Activated CD4-positive, alpha-beta T cell treated with anti-CD3 and anti-CD28 coated beads, Interleukin-2, amount 10 ng/mL, durations not matched to agents 7 days and 5 days (primary cell): ENCODE data around the gene CREB3L2. TPM values are rescaled to one million over a fixed set of nuclear protein-coding genes. Genes with fewer than 3 reads are reported as not detected.

ENCODE experiments used
- CTCF ChIA-PET: fragments of 350-600 bp; sonication (Branson Sonifier 250); formaldehyde crosslinking; loops from one replicate; lab custom pipeline; 2021; ENCODE audit warnings: antibody characterized with exemption; lab: Charles Lee
- POLR2A ChIA-PET: fragments of 350-600 bp; sonication (Branson Sonifier 250); formaldehyde crosslinking; loops from one replicate; lab custom pipeline; 2021; ENCODE audit warnings: antibody characterized with exemption; lab: Charles Lee
- DNase-seq: peaks from one replicate; pipeline ENCODE4 v3.0.0-alpha.2; 2020
- H3K27ac Mint-ChIP-seq: one replicate; pipeline ENCODE4 v1.8.0; 2021; ENCODE audit warnings: mild to moderate bottlenecking, moderate library complexity, mixed read lengths
- H3K27me3 Mint-ChIP-seq: one replicate; pipeline ENCODE4 v1.8.0; 2021; ENCODE audit warnings: mixed read lengths
- H3K36me3 Mint-ChIP-seq: one replicate; pipeline ENCODE4 v1.8.0; 2021; ENCODE audit warnings: low read depth, mixed read lengths
- H3K4me1 Mint-ChIP-seq: one replicate; pipeline ENCODE4 v1.8.0; 2021; ENCODE audit warnings: mixed read lengths
- H3K4me3 Mint-ChIP-seq: one replicate; pipeline ENCODE4 v1.8.0; 2021; ENCODE audit warnings: mild to moderate bottlenecking, moderate library complexity, mixed read lengths
- H3K9me3 Mint-ChIP-seq: one replicate; pipeline ENCODE4 v1.8.0; 2021; ENCODE audit warnings: mixed read lengths
- total RNA-seq, 2 experiments: library from RNA; stranded (reverse); gene quantifications; one replicate each; pipeline ENCODE4 v1.2.3, GENCODE V29; 2021

The CREB3L2 gene
- total RNA-seq, 2 experiments from 2014 or later, result 23.1 to 25.7 TPM

- Mint-ChIP-seq H3K27ac (no peak overlapping the region), H3K9me3 (no peaks in the 10 kb centered on the region), H3K36me3 (peaks cover 7% of the 10 kb centered on the region), H3K27me3 (no peaks in the 10 kb centered on the region), H3K4me3 (no peak overlapping the region), H3K4me1 (peaks cover 5% of the 10 kb centered on the region)
- DNase-seq, result no peak
- ChIA-PET POLR2A (no interaction called here), CTCF (interaction anchor here (1.0 kb wide), 1 partner anchor 219 kb away, joined by 3 read pairs; no protein-coding TSS in a partner anchor)
These were observed 127.7 kb downstream of the CREB3L2 start for GRCh38 chr7:137873979-137874777.

DNA sequence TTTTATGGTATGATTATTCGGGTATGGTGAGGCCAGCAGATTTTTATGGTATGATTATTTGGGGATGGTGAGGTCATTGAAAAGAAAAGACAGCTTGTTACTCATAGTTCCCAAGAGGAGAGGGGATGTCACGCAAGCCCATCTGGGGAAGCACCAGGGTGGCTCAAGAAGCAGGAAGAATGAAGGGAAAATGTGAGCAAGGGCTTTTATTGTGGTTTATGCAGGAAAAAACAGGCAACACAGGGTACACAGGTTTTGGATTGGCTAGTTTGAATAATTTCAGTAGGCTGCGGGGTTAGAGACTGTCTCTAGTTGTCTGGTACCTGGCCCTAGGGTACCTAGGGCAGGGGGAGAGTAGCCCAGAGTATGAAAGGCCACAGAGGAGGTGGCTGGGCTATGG, 128.4 kb downstream of the CREB3L2 start:
- H3K4me3 Mint-ChIP-seq, result no peak overlapping the region
- POLR2A ChIA-PET, result no interaction called here
- H3K27ac Mint-ChIP-seq, result no peak overlapping the region

DNA sequence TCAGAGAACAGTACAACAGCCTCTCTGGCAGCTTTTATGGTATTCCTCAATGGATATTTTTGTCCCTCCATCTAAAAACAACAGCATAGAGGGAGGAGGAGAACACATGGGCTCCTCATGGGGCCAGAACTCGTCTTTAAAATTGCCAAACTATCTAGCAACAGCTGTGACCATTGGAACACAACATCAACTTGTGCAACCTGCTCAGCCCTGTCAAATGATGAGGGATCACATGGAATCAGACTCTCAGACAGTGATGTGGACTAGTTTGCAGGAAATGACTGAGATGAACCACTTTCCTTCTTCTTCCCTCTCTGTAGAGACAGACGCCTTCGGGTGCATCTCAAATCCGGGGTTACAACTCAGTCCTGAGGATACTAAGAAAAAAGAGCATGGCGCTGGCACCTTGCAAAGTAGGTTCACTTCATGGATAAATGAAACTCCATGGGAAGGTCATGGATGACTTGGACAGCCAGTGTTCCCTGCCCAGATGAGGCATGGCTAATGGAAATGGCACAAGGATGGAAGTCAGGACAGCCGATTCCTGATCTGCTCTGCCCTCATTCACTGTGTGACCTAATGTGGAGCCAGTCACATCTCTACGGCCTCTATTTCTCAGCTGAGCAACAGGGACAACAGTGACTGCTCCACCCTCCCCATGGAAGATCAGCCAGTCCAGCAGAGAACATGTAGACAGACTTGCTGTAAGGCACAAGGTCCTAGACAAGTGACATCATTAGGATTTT, 130.5 kb downstream of the CREB3L2 start:
- Mint-ChIP-seq H3K4me3 (no peak overlapping the region), H3K9me3 (peaks cover 1% of the 10 kb centered on the region), H3K4me1 (peaks cover 5% of the 10 kb centered on the region), H3K36me3 (peaks cover 7% of the 10 kb centered on the region), H3K27ac (no peak overlapping the region), H3K27me3 (no peaks in the 10 kb centered on the region)
- no peak for DNase-seq
- POLR2A ChIA-PET, result no interaction called here
- CTCF ChIA-PET, result no interaction called here

More for the DNA sequence above, 128.4 kb downstream of the CREB3L2 start:
- Mint-ChIP-seq H3K27me3 (no peaks in the 10 kb centered on the region), H3K4me1 (peaks cover 5% of the 10 kb centered on the region), H3K36me3 (peaks cover 7% of the 10 kb centered on the region), H3K9me3 (no peaks in the 10 kb centered on the region)
- CTCF ChIA-PET, result no interaction called here
- DNase-seq, result no peak

DNA sequence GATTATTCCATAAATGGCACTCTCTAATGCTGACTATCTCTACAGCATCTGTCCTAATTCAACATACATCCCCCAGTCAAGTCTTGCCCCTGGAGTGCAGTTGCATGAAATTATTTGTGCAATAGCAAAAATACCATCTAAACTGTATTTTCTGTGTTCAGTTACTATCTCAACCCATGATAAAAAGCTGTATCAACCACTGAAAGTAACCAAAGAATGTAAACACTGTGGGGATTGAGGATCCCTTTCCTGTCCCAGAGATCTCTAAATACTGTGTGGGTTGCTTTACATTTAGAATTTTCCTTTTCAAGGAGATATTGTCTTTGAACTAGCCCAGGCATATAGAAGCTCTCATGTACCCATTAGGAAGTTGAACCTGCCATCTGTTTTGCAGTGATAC, 131.2 kb downstream of the CREB3L2 start:
- Mint-ChIP-seq H3K36me3 (peaks cover 12% of the 10 kb centered on the region), H3K9me3 (peaks cover 5% of the 10 kb centered on the region), H3K27ac (no peak overlapping the region), H3K4me1 (peaks cover 5% of the 10 kb centered on the region), H3K27me3 (no peaks in the 10 kb centered on the region), H3K4me3 (no peak overlapping the region)
- DNase-seq, result no peak
- ChIA-PET POLR2A (no interaction called here), CTCF (interaction anchor here (1.1 to 1.2 kb wide), 2 partner anchors 32 to 41 kb away, joined by 3 read pairs; no protein-coding TSS in a partner anchor)

GRCh38 chr7:137870078-137870477, 131.8 kb downstream of the CREB3L2 start:
- H3K4me1 Mint-ChIP-seq, result peaks cover 5% of the 10 kb centered on the region
- H3K27ac Mint-ChIP-seq, result no peak overlapping the region
- ChIA-PET POLR2A (no interaction called here), CTCF (interaction anchor here (1.1 to 1.2 kb wide), 2 partner anchors 33 to 41 kb away, joined by 3 read pairs; no protein-coding TSS in a partner anchor)
- H3K36me3 Mint-ChIP-seq, result peaks cover 14% of the 10 kb centered on the region
- no peaks in the 10 kb centered on the region for H3K27me3 Mint-ChIP-seq
- DNase-seq, result no peak
- H3K4me3 Mint-ChIP-seq, result no peak overlapping the region
- H3K9me3 Mint-ChIP-seq, result peaks cover 8% of the 10 kb centered on the region

DNA sequence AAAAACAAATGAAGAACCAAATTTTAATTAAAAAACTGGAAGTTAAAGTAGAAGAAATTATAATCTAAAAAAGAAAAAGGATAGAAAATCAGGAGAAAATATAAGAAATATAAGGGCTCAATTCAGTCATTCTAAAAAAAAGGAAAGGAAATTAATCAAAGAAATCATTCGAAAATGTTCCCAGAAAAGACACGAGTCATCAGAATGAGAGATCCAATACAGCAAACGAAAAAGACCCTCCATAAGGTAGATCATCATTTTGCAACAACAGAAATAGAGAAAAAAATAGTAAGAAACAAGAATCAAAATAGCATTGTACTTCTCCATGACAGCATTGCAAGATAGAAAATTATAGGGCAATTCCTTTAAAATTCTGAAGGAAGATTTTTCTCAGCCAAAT, 132.6 kb downstream of the CREB3L2 start:
- POLR2A ChIA-PET, result no interaction called here
- Mint-ChIP-seq H3K9me3 (peaks cover 8% of the 10 kb centered on the region), H3K4me3 (no peak overlapping the region), H3K27me3 (no peaks in the 10 kb centered on the region), H3K4me1 (peaks cover 5% of the 10 kb centered on the region), H3K27ac (no peak overlapping the region), H3K36me3 (peaks cover 16% of the 10 kb centered on the region)
- no peak for DNase-seq
- CTCF ChIA-PET, result no interaction called here

GRCh38 chr7:137867289-137867688, 134.6 kb downstream of the CREB3L2 start:
- Mint-ChIP-seq H3K27ac (no peak overlapping the region), H3K27me3 (no peaks in the 10 kb centered on the region)
- CTCF ChIA-PET, result interaction anchor here (1.3 kb wide), 1 partner anchor 149 kb away, joined by 3 read pairs; no protein-coding TSS in a partner anchor

GRCh38 chr7:137865764-137866163, 136.1 kb downstream of the CREB3L2 start:
- H3K9me3 Mint-ChIP-seq, result peaks cover 8% of the 10 kb centered on the region
- POLR2A ChIA-PET, result no interaction called here
- no peak overlapping the region for H3K27ac Mint-ChIP-seq
- H3K4me1 Mint-ChIP-seq, result no peaks in the 10 kb centered on the region
- peaks cover 12% of the 10 kb centered on the region for H3K36me3 Mint-ChIP-seq
- H3K4me3 Mint-ChIP-seq, result no peak overlapping the region
- no peak for DNase-seq
- CTCF ChIA-PET, result no interaction called here
- no peaks in the 10 kb centered on the region for H3K27me3 Mint-ChIP-seq

More at GRCh38 chr7:137867289-137867688, 134.6 kb downstream of the CREB3L2 start:
- peaks cover 8% of the 10 kb centered on the region for H3K9me3 Mint-ChIP-seq
- H3K4me3 Mint-ChIP-seq, result no peak overlapping the region
- POLR2A ChIA-PET, result no interaction called here
- peaks cover 12% of the 10 kb centered on the region for H3K36me3 Mint-ChIP-seq
- no peak for DNase-seq
- no peaks in the 10 kb centered on the region for H3K4me1 Mint-ChIP-seq

GRCh38 chr7:137862964-137863363, 138.9 kb downstream of the CREB3L2 start:
- H3K27me3 Mint-ChIP-seq, result no peaks in the 10 kb centered on the region
- ChIA-PET CTCF (no interaction called here), POLR2A (no interaction called here)
- no peak for DNase-seq
- H3K4me3 Mint-ChIP-seq, result no peak overlapping the region
- H3K9me3 Mint-ChIP-seq, result peaks cover 8% of the 10 kb centered on the region
- H3K36me3 Mint-ChIP-seq, result peaks cover 12% of the 10 kb centered on the region
- no peak overlapping the region for H3K27ac Mint-ChIP-seq
- H3K4me1 Mint-ChIP-seq, result no peaks in the 10 kb centered on the region

DNA sequence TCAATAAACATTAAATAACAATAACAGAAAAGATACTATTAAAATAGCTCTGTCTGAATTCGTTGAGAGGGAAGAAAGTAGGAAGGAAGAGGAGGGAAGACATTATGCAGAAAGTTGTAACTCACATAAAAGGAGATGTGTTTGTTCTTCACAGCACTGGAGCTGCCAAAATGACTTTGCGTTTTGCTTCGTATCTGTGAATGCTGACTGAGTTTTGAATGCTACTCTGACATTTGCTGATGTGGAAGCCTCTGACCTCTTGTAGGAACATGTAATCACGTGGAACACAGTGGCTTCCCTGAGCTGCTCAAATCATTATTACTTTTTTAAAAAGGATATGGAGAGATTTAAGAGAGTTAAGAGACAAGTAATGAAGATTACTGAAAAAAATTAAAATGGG, 139.5 kb downstream of the CREB3L2 start:
- ChIA-PET POLR2A (interaction anchor here (0.6 kb wide), 1 partner anchor 12 kb away, joined by 3 read pairs; no protein-coding TSS in a partner anchor), CTCF (no interaction called here)
- Mint-ChIP-seq H3K27ac (no peak overlapping the region), H3K27me3 (no peaks in the 10 kb centered on the region), H3K36me3 (peaks cover 11% of the 10 kb centered on the region), H3K4me1 (no peaks in the 10 kb centered on the region), H3K4me3 (no peak overlapping the region), H3K9me3 (peaks cover 8% of the 10 kb centered on the region)
- no peak for DNase-seq

DNA sequence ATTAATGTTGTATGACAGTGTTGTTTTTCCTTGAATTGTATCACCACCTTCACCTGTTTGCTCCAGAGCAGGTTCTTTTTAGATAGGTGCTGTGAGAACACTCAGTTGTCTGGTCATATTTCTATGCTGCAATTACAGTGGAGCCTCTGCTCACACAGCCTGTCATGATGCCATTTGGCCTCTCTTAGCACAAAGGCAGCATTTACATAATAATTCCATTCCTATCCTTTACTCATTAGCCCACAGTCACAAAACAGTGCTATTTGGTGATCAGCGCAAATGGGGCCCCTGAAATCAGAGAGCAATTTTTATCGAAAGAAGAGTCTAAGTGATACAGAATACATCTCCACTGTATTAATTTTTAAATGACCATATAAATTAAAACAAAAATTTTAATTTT, 141.3 kb downstream of the CREB3L2 start:
- H3K9me3 Mint-ChIP-seq, result peaks cover 2% of the 10 kb centered on the region
- ChIA-PET CTCF (no interaction called here), POLR2A (no interaction called here)
- H3K36me3 Mint-ChIP-seq, result peaks cover 4% of the 10 kb centered on the region
- DNase-seq, result no peak
- no peaks in the 10 kb centered on the region for H3K27me3 Mint-ChIP-seq
- no peak overlapping the region for H3K27ac Mint-ChIP-seq
- no peak overlapping the region for H3K4me3 Mint-ChIP-seq
- no peaks in the 10 kb centered on the region for H3K4me1 Mint-ChIP-seq

DNA sequence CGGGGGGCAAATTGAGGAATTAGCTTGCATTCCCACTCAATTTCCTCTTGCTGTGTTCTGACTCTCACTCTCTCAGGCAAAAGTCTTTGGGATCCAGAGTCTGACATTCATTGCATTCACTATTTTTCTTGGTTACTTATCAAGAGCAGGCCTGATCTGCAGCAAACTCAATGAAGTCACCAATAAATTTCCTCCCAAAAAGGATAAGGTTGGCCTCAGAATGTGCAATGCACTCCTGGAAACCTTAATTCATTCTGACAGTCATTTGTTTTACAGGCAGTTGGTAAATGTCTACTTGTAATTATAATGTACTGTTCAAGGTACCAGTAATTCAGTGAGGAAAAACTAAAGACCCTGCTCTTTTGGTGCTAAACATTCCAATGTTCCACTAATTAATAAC, 148.8 kb downstream of the CREB3L2 start:
- H3K4me3 Mint-ChIP-seq, result no peak overlapping the region
- DNase-seq, result no peak
- CTCF ChIA-PET, result no interaction called here
- no peak overlapping the region for H3K27ac Mint-ChIP-seq
- peaks cover 25% of the 10 kb centered on the region for H3K27me3 Mint-ChIP-seq
- POLR2A ChIA-PET, result no interaction called here
- H3K4me1 Mint-ChIP-seq, result no peaks in the 10 kb centered on the region
- H3K9me3 Mint-ChIP-seq, result no peaks in the 10 kb centered on the region
- H3K36me3 Mint-ChIP-seq, result no peaks in the 10 kb centered on the region

- DNase-seq, result no peak
- Mint-ChIP-seq H3K27me3 (peaks cover 34% of the 10 kb centered on the region), H3K4me1 (peaks cover 4% of the 10 kb centered on the region), H3K36me3 (no peaks in the 10 kb centered on the region), H3K27ac (no peak overlapping the region), H3K9me3 (no peaks in the 10 kb centered on the region), H3K4me3 (no peak overlapping the region)
- POLR2A ChIA-PET, result no interaction called here
- CTCF ChIA-PET, result no interaction called here
These were observed 149.8 kb downstream of the CREB3L2 start for GRCh38 chr7:137852108-137852507.
